ENCODE data around the gene UPF1.

DNA sequence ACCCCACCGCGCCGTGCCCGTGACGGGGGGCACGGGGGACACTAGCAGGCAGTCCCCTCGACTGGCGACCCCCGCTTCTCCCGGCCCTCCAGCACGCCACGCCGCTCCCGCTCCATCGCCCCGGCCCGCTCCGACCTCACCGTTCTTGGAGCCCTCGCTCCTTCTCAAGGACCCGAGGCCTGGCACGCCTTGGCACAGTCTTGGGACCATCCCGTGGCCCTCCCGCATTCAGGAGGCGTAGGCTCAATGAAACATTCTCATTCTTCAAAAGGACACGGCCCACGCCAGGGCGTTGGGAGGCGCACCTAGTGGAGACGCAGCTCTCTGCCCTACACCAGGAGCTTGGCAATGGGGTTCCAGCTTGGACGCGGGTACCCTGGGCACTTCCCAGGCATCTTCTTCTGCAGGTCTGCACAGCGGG lies 64.7 kb downstream of the UPF1 start:
- TF ChIP-seq GATA2 (IDR thresholded peaks at IDR 0.05; ENCODE audit: low read depth, low read length) (no peak), GATA3 (IDR thresholded peaks at IDR 0.05; ENCODE audit: low read depth, low read length) (no peak)
